OCI-LY7 (cell line): ENCODE measurements around the gene RDH5. TPM values are rescaled to one million over a fixed set of nuclear protein-coding genes. Genes with fewer than 3 reads are reported as not detected.

ENCODE experiments used
- BruUV-seq: library from RNA; stranded (reverse); fragments of 400-500 nt; replicated peaks from 2 replicates; lab custom pipeline; 2021; lab: Mats Ljungman, UMichigan
- CTCF ChIA-PET: fragments of 300-600 bp; sonication (Branson Sonifier 250); formaldehyde crosslinking; loops from one replicate; lab custom pipeline; 2022; ENCODE audit warnings: antibody characterized with exemption; ENCODE audit not compliant: unreplicated experiment; lab: Charles Lee
- POLR2A ChIA-PET: fragments of 300-600 bp; sonication (Branson Sonifier 250); formaldehyde crosslinking; loops from one replicate; lab custom pipeline; 2022; ENCODE audit warnings: antibody characterized with exemption; lab: Charles Lee
- DNase-seq: peaks from one replicate; pipeline ENCODE4 v3.0.0-alpha.2; 2015; ENCODE audit warnings: low spot score
- H2AFZ ChIP-seq: fragments of 200-600 bp; sonication (generic), shearing (Covaris generic); 2 replicates; pipeline ENCODE4 v1.6.1; 2014; ENCODE audit warnings: mild to moderate bottlenecking, antibody characterized with exemption, low read length, moderate library complexity
- H3K27ac ChIP-seq: fragments of 200-600 bp; sonication (generic); 2 replicates; pipeline ENCODE4 v1.5.1; 2014; ENCODE audit warnings: mixed run types, low read depth, mild to moderate bottlenecking, moderate library complexity, low read length, inconsistent platforms; ENCODE audit not compliant: poor library complexity, severe bottlenecking
- H3K36me3 ChIP-seq: fragments of 200-600 bp; sonication (generic); 2 replicates; pipeline ENCODE4 v1.6.1; 2014; ENCODE audit warnings: mild to moderate bottlenecking, antibody characterized with exemption, low read length, moderate library complexity, mixed read lengths; ENCODE audit not compliant: insufficient read depth
- H3K4me1 ChIP-seq: fragments of 200-600 bp; sonication (generic); 2 replicates; pipeline ENCODE4 v1.5.1; 2014; ENCODE audit warnings: mild to moderate bottlenecking, low read length; ENCODE audit not compliant: insufficient read depth, poor library complexity, severe bottlenecking
- H3K4me2 ChIP-seq: fragments of 200-600 bp; sonication (generic); 2 replicates; pipeline ENCODE4 v1.6.1; 2014; ENCODE audit warnings: mild to moderate bottlenecking, low read length
- H3K4me3 ChIP-seq: fragments of 200-600 bp; sonication (generic); 2 replicates; pipeline ENCODE4 v1.5.1; 2014; ENCODE audit warnings: mild to moderate bottlenecking, low read depth, low read length; ENCODE audit not compliant: poor library complexity, severe bottlenecking
- H3K79me2 ChIP-seq: fragments of 200-600 bp; sonication (generic); 2 replicates; pipeline ENCODE4 v1.6.1; 2016; ENCODE audit warnings: low read depth, mild to moderate bottlenecking, low read length, moderate library complexity, mixed read lengths; ENCODE audit not compliant: insufficient read depth
- H3K9me2 ChIP-seq: fragments of 200-600 bp; sonication (generic); 2 replicates; pipeline ENCODE4 v1.6.1; 2016; ENCODE audit warnings: mild to moderate bottlenecking, low read length, mixed read lengths; ENCODE audit not compliant: insufficient read depth
- H3K9me3 ChIP-seq: fragments of 200-600 bp; sonication (generic); 2 replicates; pipeline ENCODE4 v1.6.1; 2014; ENCODE audit warnings: mild to moderate bottlenecking, mixed run types, low read length, mixed read lengths
- H4K20me1 ChIP-seq: fragments of 200-600 bp; sonication (generic); 2 replicates; pipeline ENCODE4 v1.6.1; 2014; ENCODE audit warnings: mild to moderate bottlenecking, antibody characterized with exemption, low read length, moderate library complexity, mixed read lengths; ENCODE audit not compliant: insufficient read depth
- CTCF ChIP-seq: fragments of 200-600 bp; sonication (generic); conservative IDR thresholded peaks from 2 replicates; pipeline ENCODE4 v1.5.1; 2014; ENCODE audit warnings: mild to moderate bottlenecking, antibody characterized with exemption, low read length, moderate library complexity, mixed read lengths
- EZH2phosphoT487 ChIP-seq: fragments of 200-600 bp; sonication (generic); IDR thresholded peaks from 2 replicates; pipeline ENCODE4 v1.6.1; 2018; ENCODE audit warnings: low read depth, borderline replicate concordance, mild to moderate bottlenecking, mixed run types, antibody characterized with exemption, low read length, moderate library complexity, mixed read lengths
- intact Hi-C: fragments of 100-400 bp; cut with micrococcal nuclease; formaldehyde crosslinking; loops from one replicate; pipeline ENCODE4 v1.10.0; 2022; ENCODE audit not compliant: unreplicated experiment
- total RNA-seq, 2 experiments: library from RNA; depleted of rRNA in 1 of 2; stranded (reverse); fragments of >200 nt in 1 of 2; shearing (Covaris generic) in 1 of 2; gene quantifications; 2 replicates each; pipeline ENCODE4 v1.2.3, GENCODE V29; 2014 to 2022

The RDH5 gene
- total RNA-seq, 2 experiments from 2014 or later, result 6.2 to 20.1 TPM

DNA sequence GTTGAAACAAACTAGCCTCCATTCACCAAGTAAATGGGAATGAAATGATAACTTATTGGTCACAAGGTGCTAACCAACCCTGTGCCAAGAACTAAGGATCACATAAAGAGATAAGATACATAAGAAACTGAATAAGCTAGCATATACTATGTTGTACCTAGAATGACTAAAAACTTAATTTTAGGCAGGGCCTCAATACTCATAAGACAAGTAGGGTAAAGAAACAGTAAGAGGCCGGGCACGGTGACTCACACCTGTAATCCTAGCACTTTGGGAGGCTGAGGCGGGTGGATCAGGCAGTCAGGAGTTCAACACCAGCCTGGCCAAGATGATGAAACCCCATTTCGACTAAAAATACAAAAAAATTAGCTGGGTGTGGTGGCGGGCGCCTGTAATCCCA lies 40.5 kb downstream of the RDH5 start:
- ChIA-PET CTCF (no interaction called here), POLR2A (no interaction called here)
- H3K79me2 ChIP-seq, result no peaks in the 10 kb centered on the region
- H3K4me2 ChIP-seq, result no peak overlapping the region
- intact Hi-C loops, result no loop called here
- H3K4me3 ChIP-seq, result no peak overlapping the region
- no peak for TF ChIP-seq CTCF
- TF ChIP-seq EZH2phosphoT487, result no peak
- DNase-seq, result no peak
- no peaks in the 10 kb centered on the region for H3K4me1 ChIP-seq
- H3K9me3 ChIP-seq, result no peaks in the 10 kb centered on the region
- H3K9me2 ChIP-seq, result no peaks in the 10 kb centered on the region
- BruUV-seq, result no TSS peak
- H4K20me1 ChIP-seq, result no peaks in the 10 kb centered on the region
- no peak overlapping the region for H3K27ac ChIP-seq
- peaks cover 90% of the 10 kb centered on the region for H3K36me3 ChIP-seq
- no peak overlapping the region for H2AFZ ChIP-seq

DNA sequence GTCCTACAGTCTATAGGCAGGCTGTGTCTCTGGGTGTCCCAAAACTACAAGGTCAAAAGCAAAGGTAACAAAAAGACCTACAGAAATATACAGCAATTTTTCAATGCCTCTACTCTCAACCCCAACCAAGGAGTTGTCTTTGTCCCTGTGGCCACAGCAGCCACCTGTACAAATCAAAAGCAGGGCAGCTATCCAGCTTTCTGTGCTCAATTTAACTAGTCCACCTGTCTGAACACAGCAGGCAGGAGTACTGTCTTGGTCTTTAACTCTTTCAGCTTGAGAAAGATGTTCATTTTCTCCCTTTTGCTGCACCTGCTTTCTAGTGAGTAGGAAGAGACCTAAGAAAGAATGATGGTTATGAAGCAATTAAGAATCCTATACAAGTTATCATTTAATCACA lies 42.5 kb downstream of the RDH5 start:
- DNase-seq, result no peak
- CTCF ChIA-PET, result no interaction called here
- Histone ChIP-seq H3K4me2 (no peak overlapping the region), H4K20me1 (no peaks in the 10 kb centered on the region), H3K9me2 (no peaks in the 10 kb centered on the region), H3K27ac (no peak overlapping the region), H3K4me1 (no peaks in the 10 kb centered on the region), H3K79me2 (no peaks in the 10 kb centered on the region), H2AFZ (no peak overlapping the region), H3K36me3 (peaks cover 87% of the 10 kb centered on the region), H3K9me3 (no peaks in the 10 kb centered on the region), H3K4me3 (no peak overlapping the region)
- intact Hi-C loops, result no loop called here
- BruUV-seq, result no TSS peak
- POLR2A ChIA-PET, result interaction anchor here (0.9 kb wide), 1 partner anchor 27 kb away, joined by 3 read pairs; no protein-coding TSS in a partner anchor
- TF ChIP-seq CTCF (no peak), EZH2phosphoT487 (no peak)

GRCh38 chr12:55765736-55766290 lies 45.6 kb downstream of the RDH5 start:
- Histone ChIP-seq H3K27ac (no peak overlapping the region), H3K9me2 (no peaks in the 10 kb centered on the region), H3K4me3 (no peak overlapping the region), H3K79me2 (no peaks in the 10 kb centered on the region), H3K4me2 (no peak overlapping the region), H2AFZ (no peak overlapping the region), H4K20me1 (no peaks in the 10 kb centered on the region), H3K4me1 (no peaks in the 10 kb centered on the region), H3K36me3 (peaks cover 79% of the 10 kb centered on the region), H3K9me3 (no peaks in the 10 kb centered on the region)
- intact Hi-C loops, result no loop called here
- POLR2A ChIA-PET, result interaction anchor here (0.6 to 1.5 kb wide), 4 partner anchors 14 to 903 kb away, joined by 3 to 5 read pairs (median 4); no protein-coding TSS in a partner anchor
- CTCF ChIA-PET, result no interaction called here
- DNase-seq, result no peak
- no peak for TF ChIP-seq EZH2phosphoT487
- TF ChIP-seq CTCF, result no peak
- no TSS peak for BruUV-seq
